Dedifferentiated amniotic fluid mesenchymal stem cell (primary cell): ENCODE measurements around the gene PLCB2.

Experiments
- DNase-seq: peaks from one replicate; pipeline ENCODE4 v3.0.0-alpha.2; 2016; ENCODE audit errors: extremely low spot score

PLCB2 gene

DNA sequence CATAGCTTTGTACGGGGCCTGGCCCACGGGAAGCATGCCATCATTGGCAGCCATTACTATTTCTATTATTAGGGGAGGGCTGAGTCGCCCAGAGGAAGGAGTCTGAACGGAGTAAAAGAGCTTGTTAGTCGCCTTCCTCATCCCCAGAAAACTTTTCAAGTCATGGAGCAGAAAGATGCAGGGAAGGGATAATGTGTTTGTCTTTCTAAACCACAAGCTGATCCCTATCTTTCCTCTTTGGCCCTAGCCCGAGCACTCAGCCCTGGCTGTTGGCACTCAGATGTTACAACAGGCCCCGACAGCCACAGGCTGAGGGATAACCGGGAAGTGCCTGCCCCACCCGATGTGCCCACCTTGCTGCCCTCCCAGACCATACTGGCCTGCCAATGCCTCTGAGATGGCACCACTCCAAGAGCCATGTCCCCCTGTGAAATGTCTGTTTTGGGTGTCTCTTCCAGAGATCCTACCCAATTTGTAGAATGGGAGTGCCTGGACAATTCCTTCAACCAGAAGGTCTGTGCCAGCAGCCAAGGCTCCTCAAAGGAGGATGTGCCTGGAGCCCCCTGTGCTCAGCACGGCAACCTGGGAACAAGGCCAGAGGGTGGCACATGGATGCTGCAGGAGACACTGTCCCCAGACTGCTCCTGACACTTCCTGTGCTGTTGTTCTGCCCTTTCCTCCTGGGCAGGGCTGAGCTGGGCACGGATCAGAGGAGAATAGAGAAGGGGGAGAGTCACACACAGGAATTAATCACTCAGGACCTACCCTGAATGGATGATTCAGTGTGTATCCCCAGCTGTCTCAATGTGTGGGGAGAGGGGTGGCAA is 58.0 kb downstream of the PLCB2 start:
- peak; percentile 15 for DNase-seq

DNA sequence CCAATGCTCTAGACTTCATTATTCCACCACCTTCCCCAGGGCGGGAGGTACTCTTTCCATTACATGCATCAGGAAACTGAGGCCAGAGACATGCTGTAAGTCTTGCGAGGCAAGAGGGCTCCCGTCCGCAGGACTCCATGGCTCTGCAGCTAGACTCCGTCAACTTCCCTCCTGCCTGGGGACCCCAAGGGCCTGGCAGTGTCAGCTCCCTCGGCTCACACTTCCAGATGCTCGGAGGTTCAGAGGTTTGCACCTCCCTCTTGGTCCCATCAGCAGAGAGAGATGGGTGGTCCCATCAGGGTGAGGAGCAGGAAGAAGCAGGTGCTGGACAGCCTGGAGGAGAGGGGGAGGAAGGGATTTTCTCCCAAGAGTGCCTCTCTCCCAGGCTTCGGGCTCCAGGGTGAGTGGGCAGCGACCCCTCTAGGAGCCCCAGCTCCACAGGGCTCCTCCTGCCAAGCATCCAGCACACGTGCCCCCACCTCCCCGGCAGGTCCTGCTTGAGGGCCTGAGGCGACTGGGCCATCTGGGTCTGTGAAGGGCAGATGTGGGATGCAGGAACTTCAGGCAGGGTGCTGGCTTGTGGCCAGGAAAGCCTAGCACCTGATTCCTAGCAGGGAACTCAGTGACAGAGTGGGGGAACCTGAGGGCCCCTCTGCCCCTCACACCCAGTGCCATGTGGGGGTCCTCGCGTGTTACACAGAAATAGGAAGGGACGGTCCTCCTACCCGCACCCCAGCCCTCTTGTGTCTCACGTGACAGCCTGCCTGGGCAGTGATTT is 59.5 kb downstream of the PLCB2 start:
- DNase-seq = no peak

DNA sequence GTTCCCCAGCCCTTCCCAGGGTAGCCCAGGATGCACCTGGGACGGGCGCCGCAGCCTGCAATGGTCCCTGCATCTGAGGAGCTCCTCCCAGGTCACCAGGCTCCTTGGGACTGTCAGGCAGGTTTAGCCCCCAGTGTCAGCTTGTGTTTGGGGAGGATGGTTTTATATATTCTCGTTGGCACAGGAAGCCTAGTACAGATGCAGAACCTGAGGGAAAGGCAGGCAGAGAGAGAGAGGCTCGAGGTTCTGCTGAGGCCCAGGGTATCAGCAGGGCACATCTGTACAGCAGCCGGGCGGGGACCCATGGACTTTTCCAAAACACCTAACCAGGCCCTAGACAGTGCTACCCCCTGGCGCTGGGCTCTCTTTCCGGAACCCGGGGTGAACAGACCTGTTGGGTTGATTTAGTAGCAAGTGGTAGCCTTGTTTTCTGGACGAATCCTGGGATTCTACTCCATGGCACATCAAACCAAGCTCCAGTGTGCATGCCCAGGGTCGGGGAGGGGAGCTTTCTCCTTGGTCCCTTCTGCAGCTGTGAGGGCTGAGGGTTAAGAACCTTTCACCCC is 60.2 kb downstream of the PLCB2 start:
- DNase-seq = no peak

DNA sequence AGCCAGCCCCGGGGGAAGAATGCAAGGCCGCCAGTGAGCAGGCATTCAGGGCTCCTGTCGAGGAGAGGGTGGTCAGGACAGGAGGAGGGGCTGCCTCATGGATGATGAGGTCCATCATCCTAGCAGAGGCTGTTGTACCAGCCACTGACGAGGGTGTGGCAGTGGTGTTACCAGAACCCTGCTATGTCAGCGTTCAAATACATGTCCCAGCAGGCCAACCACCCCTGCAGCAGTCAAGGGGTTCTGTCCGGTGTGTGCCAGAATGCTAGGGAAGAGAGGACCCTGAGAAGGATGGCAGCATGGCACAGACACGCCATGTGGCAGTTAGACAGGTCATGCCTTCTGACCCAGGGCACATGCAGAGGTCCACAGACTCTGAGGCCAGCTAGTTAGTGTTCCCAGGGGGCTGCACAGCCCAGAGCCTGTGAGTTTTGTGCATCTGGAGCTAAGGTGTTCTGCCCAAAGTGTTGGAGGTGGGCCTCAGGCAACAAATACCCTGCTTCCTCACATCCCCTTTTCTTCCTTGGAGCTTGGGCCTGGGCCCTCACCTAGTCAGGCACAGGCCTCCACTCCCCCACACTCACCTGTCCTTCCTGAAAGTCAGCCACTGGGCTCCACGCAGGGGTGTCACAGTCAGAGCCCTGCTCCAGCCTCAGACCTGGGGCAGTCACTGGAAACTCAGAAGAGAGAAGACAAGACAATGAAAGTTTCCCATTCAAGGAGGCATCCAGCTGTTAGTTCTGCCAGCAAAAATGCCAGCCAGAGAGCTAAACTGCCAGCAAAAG is 61.0 kb downstream of the PLCB2 start:
- no peak for DNase-seq

DNA sequence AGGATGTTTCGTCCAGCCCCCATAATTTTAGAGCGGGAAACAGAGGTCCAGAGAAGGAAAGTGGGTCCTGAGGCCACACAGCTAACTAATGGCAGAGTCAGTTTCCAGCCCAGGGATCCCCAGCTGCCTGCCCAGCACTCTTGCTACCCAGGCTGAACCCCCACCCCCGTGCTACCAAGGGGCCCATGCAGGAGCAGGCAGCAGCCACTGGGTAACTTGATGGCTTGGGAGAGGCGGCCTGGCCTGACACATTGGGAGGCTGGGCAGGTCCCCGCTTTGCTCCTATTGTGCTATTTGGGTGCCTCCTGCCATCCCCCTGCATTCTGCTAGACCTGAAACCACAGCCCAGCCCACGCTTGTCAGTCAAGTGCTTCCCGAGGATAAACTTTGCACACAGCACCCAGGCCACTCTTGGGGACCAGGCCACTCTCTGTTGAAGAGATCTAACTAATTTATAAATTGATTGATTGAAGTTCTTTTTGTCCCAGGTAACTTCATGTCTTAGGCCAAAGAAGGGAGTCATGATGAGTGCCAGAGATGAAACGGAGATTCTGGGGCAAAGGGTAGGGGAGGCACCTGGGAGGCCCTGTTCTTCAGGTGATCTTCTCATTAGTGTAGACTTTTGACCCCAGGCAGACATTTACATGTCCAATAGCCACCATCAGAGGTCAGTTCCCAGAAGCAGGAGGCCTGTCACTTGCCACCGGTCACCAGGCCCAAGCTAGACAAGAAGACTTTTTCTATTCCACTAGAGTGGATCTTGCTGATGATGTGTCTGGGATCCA is 61.9 kb downstream of the PLCB2 start:
- DNase-seq = no peak

GRCh38 chr15:40244961-40245523 is 62.7 kb downstream of the PLCB2 start:
- DNase-seq = no peak

DNA sequence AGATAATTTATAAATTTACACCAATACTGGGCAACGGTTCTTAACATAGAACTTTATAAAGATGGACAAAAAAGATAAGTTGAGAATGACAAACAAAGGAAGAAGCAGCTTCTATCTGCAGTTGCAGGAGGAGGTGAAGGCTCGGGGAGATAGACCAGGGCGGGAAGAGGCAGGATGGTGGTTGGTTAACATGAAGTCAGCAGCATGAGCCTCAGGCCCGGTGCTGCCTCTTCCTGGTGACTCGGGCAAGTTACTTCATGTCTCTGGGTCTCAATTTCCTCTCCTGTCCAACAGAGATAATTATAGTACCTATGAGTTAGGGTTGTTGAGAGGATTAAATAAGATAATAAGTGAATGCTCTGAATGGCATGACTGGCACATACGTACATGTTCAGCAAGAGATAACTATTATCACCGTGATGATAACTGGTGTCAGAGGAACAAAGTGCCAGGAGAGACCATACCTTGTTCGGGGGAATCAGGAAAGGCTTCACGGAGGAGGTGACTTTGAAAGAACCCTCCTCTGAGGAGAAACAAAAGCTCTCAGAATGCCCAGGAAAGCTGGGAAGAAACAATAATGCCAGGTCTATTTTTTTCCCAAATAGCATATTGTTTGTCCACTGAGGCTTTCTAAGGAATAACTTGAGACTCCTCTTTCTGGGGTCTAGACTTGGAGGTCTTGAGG is 64.5 kb downstream of the PLCB2 start:
- no peak for DNase-seq

GRCh38 chr15:40242601-40243000 is 65.1 kb downstream of the PLCB2 start:
- DNase-seq = no peak

GRCh38 chr15:40242213-40242599 is 65.5 kb downstream of the PLCB2 start:
- DNase-seq = no peak

DNA sequence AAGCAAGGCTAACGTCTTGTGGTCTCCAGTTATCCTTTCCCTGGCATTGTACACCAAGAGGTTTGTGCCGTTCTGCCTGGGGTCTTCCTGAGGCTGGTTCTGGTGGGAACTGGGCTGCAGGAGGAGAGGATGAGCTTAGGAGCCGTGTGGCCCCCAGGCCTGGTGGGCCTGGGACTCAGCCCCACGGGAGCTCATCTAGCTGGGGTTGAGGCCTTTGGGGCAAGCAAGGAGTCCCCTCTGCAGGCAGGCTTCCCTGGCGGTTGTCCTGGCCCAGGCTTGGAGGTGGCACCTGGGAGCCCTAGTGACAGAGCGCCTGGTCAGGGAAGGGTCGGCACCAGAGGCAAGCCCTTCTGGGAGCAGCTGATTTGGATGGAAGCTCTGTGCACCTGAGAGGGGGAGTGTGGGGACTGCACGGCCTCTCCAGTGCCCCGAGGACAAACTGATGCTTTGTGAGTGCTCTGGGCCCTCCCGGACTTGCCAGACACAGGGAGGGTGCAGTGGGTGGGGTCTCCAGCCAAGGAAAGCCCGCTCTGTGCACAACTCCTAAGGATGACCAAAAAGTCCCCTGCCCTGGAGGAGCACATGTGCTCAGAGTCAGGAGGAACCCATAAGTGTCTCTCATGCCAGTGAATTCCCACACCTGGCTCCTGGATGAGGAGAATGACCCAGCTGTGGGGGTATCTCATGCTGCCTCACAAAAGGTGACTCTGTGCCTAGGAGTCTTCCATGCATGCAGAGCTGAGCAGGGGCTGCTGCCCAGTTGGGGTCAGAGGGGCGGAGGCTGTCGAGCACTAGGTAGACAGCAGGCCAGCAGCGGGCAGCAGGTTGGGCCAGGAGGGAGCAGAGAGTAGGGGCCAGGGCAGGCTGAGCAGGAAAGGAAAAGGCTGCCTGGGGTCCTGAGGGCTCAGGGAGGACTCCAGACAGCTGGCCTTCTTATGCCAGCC is 66.2 kb downstream of the PLCB2 start:
- no peak for DNase-seq

- no peak for DNase-seq
These were observed 67.0 kb downstream of the PLCB2 start for GRCh38 chr15:40240619-40241221.

- no peak for DNase-seq
These were observed 67.8 kb downstream of the PLCB2 start for GRCh38 chr15:40239693-40240618.

GRCh38 chr15:40239404-40239692 is 68.4 kb downstream of the PLCB2 start:
- DNase-seq = no peak

DNA sequence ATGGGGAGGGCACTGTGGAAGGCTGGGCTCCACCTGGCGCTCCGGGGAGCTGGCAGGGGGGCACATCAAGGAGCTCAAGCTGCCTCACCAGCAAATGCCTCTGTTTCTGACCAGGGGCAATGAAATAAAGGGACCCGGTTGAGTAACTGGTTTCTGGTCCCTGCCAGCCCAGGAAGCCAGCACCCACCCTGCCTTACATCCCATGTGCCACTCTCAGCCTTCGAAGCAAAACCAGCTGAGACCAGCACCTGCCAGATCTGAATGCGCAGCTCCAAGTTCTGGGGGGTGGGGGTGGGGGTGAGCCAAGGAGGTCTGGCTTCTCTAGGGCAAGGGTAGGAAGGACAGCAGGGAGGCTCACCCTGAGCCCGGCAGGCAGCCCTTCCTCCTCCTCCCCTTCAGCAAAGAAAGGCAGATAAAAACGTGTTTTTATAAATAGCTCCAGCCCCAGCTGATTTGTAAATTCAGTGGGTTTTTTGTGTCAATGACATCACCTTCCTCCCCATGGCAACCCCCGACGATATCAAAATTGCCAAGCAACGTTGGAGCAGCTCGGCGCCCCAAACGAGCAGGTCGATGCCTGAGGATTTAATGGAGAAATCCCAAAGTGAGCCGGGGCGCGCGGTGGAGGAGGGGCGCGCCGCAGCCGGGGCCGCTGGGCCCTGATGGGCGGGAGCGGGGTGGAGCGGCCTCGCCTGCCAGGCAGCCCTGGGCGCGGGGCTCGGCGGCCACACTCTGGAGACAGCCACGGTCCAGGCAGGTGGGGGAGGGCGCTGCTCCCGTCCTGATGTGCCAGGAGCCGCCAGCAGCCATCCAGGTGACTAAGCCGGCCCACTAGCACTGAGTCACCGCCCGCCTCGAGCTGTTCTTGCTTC is 69.0 kb downstream of the PLCB2 start, which contains the start of gene PAK6:
PAK6 (plus strand) TSS at position 532 of the 872 bp plus-strand sequence. CDS start 25,723 bp downstream, outside the sequence.
- DNase-seq = no peak
